GM21786 (cell line): ENCODE measurements around the gene CLDN7.

Experiments
- ATAC-seq: cut with Tn5 transposase; IDR thresholded peaks from one replicate; pipeline ENCODE4 v1.9.1; 2021; ENCODE audit not compliant: unreplicated experiment

Gene CLDN7

DNA sequence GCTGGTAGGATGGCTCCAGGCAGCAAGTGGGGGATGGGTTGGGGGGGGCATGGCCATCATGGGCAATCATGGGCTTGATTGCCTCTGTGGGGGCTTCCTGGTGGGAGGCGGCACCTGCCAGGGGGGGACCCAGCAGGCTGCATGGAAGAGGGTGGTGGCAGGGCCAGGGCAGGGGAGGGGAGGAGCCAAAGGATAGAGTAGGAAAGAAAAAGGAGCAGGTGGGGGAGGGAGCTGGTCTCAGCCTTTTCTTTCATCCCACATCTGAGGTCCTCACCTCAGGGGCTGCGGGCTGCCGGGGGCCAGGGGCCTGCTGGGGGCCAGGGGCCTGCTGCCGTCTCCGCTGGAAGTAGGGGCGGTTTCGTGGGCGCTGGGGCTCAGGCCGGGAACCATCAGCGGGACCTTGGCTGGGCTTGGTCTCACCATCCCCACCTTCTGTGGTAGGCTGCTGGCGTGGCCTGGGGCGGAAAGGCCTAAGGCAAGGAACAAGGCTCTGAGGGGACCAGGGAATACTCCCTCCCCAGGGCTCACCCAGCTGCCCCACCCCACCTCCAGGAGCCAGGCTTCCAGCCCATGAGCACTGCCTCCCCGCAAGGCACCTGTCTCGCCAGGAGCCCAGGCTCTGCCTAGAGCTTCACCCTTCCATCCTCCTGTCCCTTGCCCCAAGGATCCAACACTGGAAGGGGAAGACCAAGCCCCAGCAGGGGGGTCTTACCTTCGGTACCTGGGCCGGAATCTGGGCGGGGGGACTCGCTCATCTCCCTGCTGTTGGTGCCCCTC is 27.2 kb upstream of the CLDN7 start:
- no peak for ATAC-seq

DNA sequence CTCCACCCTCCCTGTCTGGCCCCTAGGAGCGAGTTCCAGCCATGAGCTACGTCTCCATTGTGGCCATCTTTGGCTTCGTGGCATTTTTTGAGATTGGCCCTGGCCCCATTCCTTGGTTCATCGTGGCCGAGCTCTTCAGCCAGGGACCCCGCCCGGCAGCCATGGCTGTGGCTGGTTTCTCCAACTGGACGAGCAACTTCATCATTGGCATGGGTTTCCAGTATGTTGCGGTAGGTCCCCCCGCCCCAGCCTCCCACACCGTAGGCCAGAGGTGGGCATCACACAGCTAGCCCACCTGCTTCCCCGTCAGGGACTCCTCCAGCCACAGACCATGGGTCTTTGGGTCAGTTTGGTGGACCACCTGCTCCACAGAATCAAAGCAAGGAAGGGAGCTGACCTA is 23.4 kb upstream of the CLDN7 start:
- no peak for ATAC-seq

DNA sequence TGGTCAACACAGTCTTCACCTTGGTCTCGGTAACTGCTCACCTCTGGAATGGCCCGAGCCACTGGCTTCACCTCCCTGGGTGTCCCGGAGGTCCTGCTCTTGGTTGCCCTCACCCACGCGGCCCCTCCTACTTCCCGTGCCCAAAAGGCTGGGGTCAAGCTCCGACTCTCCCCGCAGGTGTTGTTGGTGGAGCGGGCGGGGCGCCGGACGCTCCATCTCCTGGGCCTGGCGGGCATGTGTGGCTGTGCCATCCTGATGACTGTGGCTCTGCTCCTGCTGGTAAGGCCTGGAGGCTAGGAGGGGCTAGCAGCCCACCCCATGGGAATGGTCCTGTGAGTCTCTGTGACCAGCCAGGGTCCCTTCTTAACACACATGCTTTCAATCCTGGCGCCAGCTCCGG is 22.6 kb upstream of the CLDN7 start:
- no peak for ATAC-seq

DNA sequence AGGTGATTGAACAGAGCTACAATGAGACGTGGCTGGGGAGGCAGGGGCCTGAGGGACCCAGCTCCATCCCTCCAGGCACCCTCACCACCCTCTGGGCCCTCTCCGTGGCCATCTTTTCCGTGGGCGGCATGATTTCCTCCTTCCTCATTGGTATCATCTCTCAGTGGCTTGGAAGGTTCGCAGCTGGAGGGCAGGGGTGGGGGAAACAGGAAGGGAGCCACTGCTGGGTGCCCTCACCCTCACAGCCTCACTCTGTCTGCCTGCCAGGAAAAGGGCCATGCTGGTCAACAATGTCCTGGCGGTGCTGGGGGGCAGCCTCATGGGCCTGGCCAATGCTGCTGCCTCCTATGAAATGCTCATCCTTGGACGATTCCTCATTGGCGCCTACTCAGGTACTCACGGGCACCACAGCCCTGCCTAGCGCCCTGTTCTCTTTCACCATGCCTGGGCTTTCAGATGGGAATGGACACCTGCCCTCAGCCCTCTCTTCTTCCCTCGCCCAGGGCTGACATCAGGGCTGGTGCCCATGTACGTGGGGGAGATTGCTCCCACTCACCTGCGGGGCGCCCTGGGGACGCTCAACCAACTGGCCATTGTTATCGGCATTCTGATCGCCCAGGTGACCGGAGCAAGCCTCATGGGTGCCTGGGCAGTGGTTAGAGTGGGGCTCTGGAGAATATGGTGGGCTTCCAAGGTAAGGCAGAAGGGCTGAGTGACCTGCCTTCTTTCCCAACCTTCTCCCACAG is 21.4 kb upstream of the CLDN7 start:
- ATAC-seq, result no peak

DNA sequence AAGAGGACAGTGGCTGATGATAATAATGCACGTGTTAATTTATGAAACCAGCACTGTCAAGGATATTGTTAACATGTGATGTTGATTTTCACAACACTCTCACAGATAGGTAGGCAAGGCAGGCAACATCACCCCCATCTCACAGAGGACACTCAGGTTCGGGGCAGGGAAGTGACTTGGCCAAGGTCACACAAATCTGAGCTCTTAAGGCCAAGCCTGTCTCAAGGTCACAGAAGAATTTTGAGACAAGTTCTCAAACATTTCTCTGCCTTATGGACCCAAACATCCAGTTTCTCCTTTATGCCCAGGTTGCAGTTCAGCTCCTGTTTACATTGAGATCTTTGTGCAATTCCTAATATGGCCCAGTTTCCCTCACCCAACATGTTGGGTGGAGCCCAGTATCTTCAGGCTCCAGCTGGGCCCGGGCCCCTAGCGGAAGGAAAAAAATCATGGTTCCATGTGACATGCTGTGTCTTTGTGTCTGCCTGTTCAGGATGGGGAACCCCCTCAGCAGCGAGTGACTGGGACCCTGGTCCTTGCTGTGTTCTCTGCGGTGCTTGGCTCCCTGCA is 20.6 kb upstream of the CLDN7 start:
- no peak for ATAC-seq

DNA sequence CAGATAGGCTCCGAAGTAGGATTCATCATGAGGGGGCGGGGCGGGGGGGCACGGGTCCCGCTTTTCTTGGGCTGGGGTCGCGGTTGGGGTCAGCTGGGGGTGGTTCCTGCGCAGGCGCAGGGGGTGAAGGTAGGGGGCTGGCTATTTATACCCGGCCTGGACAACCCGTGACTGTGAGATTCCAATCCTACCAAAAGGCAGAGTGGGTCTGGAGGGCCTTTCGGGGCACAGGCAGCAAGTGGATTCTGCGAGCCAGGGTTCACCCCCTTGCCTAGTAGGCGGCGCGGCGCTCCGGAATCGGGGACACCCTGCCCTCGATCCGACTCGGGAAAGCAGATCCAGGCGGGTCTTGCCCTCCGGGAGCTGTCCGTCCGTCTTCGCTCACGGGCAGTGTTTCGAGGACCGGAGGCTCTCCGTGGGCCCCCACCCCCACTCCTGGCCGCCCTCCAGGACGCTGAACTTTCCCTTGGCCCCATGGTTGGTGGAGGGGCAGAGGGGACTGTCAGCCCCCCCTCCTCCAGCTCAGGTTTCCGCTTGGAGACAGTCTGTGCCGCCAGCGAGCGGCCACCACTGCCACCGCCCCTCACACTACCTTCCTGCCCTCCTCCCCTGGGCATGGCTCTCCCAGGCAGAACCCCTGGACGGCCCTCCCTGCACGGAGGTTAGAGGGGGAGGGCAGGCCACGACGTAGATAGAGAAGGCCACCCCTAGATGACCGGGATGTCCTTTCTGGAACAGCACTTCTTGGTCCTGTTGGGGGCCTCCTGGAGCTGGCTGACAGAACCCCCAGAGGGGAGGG is 19.9 kb upstream of the CLDN7 start:
- ATAC-seq, result no peak

DNA sequence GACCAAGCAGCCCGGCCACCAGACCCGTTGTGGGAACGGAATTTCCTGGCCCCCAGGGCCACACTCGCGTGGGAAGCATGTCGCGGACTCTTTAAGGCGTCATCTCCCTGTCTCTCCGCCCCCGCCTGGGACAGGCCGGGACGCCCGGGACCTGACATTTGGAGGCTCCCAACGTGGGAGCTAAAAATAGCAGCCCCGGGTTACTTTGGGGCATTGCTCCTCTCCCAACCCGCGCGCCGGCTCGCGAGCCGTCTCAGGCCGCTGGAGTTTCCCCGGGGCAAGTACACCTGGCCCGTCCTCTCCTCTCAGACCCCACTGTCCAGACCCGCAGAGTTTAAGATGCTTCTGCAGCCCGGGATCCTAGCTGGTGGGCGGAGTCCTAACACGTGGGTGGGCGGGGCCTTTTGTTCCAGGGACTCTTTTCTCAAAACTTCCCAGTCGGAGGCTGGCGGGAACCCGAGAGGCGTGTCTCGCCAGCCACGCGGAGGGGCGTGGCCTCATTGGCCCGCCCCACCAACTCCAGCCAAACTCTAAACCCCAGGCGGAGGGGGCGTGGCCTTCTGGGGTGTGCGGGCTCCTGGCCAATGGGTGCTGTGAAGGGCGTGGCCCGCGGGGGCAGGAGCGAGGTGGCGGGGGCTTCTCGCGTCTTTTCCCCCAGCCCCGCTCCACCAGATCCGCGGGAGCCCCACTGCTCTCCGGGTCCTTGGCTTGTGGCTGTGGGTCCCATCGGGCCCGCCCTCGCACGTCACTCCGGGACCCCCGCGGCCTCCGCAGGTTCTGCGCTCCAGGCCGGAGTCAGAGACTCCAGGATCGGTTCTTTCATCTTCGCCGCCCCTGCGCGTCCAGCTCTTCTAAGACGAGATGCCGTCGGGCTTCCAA is 19.0 kb upstream of the CLDN7 start, which contains the start of gene SLC2A4:
Gene SLC2A4, plus strand, starts transcription at position 645 of the 879 bp plus-strand sequence. Its CDS starts 217 bp downstream, at position 862.
- ATAC-seq, result no peak

DNA sequence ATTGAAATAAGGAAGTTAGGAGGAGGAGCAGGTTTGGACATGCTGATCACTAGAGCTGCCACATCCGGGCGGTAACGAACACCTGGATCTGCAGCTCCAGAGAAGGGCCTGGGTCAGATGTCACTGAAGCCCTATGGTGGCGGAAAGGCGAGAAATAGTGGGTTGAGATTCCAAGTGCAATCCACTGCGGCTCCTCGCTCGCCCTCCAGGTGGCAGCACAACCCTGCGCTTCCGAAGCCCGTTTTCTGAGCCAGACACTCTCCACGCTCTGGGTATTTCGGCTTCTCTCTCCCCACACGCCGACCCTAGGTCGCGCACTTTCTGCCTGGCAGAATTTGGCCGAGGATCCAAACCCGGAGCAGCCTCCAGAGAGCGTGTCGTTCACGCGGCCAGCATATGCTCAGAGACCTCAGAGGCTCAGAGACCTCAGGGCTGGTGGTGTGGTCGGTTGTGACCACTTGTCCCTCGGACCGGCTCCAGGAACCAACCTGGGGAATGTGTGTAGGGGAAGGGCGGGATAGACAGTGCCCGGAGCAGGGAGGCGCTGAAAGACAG is 18.3 kb upstream of the CLDN7 start:
- peak; percentile 61 for ATAC-seq

DNA sequence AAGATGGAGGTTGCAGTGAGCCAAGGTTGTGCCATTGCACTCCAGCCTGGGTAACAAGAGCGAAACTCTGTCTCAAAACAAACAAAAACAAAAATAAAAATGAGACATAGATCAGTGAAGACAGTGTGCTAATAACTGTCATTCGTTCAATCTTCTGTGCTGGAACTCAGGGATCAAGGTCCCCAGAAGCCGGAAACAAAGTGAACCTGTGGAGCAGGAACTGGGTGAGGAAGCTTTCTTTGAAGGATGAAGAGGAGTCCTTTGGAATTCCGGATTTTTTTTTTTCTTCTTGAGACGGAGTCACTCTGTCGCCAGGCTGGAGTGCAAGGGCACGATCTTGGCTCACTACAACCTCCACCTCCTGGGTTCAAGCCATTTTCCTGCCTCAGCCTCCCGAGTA is 17.2 kb upstream of the CLDN7 start:
- no peak for ATAC-seq

DNA sequence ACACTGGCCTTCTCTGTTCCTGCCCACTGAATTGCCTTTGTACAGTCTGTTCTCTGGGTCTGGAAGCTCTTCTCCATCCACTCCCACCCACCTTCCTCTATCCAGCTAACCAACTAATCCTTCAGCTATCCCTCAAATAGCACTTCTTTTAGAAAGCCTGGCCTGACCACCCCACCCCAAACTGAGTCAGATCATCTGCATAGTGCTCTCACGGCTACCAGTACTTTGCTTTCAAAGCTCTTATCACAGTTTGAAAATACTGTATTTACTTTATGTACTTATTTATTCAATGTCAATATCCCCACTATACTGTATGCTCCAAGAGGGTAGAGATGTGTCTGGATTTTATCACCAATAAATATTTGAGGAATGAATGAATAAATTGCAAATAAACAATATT is 4.5 kb upstream of the CLDN7 start:
- no peak for ATAC-seq

DNA sequence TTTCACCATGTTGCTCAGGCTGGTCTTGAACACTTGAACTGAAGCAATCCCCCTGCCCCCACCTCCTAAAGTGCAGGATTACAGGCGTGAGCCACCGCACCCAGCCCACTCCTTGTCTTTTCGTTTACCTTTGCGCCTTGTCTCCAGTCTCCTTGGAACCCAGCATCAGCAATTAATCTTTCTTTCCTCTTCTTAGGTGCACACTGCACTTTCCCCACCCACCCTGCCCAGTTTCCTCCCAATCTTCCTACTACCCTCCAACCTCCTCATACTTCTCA is 1.5 kb upstream of the CLDN7 start:
- ATAC-seq, result no peak

DNA sequence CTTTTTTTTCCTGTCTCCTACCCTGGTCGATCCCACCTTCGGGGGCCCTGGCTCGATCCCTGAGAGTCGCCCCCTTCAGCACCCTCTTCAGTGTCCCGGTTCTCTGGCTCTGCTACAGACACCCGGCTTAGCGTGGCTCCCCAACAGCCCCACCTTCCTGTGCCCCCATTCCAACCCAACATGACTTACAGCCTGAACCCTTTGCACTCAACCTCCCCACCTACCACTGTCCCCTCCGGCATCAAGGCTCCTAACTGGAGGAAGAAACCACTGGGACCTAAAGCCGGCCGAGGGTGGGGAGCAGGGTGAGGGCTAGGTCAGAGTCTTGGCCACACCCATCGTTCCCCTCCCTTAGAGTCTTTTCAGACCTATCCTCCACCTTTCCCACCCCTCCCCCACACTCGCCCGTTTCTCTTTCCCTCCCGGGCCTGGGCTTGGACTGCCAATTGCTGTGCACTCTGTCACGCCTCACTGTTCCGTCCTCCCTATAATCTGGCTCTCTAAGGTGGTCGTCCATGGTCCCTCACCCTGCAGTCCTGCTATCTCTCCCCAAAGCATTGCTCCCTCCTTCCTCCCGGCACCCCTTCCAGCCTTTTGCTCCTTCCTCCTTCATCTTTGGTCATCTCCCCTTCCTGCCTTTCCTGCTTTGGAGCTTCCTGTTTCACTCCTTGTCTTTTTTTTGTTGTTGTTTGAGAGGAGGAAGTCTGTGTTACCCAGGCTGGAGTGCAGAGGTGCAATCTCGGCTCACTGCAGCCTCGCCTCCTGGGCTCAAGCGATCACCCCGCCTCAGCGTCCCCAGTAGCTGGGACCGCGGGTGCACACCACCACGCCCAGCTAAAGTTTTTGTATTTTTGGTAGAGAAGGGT is 890 bp upstream of the CLDN7 start:
- ATAC-seq, result no peak

DNA sequence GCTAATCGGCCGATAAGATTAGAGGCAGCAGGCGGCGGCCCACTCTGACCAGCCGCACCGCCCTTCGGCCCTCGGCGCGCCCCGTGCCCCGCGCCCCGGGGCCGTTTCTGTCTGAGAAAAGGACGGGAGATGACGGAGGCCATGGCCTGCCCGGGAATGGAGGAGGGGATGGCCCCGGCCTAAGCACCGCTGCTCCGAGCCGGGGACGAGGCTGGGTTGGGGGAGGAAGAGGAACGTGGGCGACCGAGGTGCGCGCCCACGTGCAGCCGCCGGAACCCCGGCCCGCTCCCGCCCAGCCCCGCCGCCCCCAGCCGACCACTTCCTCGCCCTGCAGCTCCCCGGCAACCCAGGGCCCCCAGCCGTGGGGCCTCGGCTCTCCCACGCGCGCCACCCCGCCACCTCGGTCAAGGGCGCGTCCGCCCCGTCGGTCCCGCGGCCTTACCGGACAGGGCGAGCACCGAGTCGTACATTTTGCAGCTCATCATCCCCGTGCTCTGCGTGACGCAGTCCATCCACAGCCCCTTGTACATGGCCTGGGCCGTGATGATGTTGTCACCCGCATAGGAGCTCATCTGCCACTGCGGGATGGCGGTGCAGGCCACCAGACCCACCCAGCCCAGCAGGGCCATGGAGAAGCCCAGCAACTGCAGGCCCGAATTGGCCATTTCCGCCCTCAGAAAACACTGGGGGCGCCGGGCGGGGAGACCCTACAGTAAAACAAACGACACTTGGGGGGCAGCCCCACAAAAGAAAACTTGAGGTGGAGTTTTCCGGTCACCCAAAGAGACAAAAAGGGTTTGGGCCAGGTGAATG is 693 bp downstream of the CLDN7 start:
- ATAC-seq, result no peak

DNA sequence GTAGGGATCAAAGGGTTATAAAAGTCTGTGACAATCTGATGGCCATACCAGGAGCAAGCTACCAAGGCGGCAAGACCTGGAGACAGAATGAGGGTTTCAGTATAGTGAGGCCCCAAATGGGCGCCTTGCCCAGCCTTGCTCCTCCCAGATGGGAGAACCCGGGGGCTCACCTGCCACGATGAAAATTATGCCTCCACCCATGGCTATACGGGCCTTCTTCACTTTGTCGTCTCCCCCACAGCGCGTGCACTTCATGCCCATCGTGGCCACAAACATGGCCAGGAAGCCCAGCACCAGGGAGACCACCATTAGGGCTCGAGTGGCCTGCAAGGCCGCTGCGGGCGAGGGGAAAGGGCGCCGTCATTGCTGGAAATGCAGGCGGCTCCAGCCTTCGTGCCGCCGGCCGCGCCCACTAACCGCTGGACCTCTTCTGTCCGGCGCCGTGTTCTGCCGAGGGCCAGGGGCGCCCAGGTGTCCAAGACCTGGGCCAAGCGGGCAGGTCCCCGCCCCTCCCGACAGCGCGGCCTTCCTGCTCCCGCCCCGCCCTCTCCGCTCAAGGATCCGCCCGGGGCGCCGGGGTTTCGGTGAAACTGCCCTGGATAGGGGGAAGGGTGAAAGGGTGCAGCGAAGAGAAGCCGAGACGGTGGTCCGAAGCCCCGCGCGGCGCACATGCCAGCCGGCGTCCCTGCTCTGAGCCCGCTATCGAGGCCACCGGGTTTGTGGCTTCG is 1.5 kb downstream of the CLDN7 start:
- ATAC-seq, result no peak

DNA sequence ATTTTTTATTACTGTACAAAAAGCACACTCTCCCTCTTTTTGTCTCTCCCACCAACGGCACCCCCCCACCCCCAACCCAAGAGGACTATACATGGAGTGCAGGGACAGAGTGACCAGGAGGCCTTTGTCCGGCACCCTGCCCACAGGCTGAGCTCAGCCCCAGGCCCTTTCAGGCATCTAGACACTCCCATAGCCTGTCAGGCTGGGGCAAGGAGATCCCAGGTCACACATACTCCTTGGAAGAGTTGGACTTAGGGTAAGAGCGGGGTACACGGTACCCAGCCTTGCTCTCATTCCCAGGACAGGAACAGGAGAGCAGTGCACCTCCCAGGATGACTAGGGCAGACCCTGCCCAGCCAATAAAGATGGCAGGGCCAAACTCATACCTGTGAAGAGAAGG is 2.1 kb downstream of the CLDN7 start:
- ATAC-seq, result no peak

DNA sequence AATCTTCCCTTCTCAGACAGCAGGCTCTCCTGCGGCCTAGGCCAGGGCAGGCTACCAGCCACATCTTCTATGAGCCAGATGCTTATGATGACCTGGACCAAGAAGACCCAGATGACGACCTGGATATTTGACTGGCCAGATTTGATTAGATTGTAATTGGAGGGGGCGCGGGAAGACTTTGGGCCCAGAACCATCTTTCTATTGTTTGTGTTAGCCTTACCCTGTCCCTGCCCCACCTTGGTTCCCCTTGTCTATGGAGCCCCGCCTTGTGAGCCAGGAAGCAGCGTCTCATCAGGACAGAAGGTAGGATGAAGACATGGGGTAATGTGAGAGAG is 2.8 kb downstream of the CLDN7 start:
- ATAC-seq, result no peak

DNA sequence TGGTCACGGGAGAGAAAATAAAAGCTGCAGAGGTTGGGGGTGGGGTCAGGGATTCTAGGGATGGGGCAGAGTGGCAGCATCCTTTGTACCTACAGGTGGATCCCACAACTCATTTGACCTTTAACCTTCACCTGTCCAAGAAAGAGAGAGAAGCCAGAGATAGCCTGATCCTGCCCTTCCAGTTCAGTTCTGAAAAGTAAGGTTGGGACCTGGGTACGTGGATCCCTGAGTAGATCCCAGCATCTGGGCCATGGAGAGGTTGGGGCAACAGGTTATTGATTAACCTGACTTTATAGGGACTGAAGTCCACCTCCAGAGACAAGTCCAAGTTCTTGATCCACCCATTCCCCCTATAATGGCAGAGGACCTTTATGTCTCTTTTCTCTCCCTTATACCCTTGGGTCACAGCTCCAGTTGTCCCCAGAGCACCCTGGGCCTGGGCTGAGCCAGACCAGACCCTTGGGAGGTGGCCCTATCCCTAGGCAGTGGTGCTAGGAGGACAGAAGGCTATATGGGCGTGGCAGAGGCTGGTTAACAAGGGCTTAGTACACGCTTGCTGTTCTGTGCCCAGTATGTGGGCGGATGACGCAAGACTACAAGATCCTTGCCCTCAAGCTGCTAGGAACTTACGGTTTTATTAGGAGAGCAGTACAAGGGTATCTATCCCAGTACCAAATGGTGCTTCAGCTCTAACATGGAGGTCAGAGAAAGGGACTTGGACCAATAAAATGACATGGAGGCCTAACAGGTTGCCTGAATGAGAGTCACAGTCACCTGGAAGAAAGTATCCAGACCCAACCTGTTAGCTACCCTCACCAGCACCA is 3.3 kb downstream of the CLDN7 start:
- no peak for ATAC-seq
